ENCODE measurements around the gene MAJIN.

- TF ChIP-seq CTCF (IDR thresholded peaks at IDR 0.05; ENCODE audit: poor library complexity) = no peak
- no peak for TF ChIP-seq EZH2 (IDR thresholded peaks at IDR 0.05; ENCODE audit: borderline replicate concordance)
Measured at GRCh38 chr11:64999478-64999877, 27.6 kb upstream of the MAJIN start.

All from hepatocyte (in vitro differentiated cells).